Inferior parietal cortex (tissue), 1 donor: Measurements from ENCODE around the gene CPA1.

ENCODE experiments used
- DNase-seq: peaks from one replicate; pipeline ENCODE4 v3.0.0-alpha.2; 2016; ENCODE audit errors: extremely low spot score

Gene CPA1

DNA sequence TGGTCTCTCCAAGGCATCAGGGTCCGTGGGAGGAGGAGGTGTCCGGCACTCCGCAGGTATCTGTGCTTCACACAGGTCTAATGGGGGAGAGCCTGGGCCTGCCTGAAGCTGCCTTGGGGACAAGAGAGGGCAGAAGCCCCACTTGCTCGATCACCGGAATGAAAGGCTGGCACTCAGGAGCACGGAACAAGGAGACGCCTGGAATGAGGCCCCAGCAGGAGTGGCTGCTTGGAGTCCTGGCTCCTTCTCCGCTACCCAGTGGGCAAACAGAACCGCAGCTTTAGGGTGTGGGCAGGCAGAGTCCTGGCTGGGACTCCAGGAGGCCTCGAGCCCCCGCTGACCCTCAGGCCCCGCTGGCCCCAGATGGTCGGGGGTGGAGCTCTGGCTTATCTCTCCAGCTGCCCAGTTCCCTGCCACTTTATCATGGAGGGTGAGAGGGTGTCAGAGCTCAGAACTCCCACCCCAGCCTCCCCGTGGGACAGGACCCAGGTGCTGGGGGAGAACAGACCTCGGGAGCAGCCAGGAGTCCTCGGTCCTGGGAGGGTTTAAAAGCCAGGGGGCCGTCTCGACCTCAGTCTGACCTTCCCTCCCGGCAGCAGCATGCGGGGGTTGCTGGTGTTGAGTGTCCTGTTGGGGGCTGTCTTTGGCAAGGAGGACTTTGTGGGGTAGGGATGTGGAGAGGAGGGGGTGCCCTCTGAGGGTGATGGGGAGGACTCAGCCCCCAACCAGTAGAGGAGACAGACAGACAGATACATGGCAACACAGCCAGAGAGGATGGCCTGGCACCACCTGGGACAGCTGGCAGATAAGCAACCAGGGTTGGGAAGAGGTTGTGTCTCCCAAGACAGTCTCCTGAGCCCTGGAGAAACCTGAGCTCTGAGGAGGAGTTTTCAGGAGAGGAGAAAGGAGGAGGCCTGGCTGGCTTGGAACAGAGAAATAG is at the start of gene CPA1:
CPA1 (plus strand) TSS at position 574 of the 940 bp plus-strand sequence; CDS start at position 601, 27 bp downstream.
- DNase-seq: no peak

DNA sequence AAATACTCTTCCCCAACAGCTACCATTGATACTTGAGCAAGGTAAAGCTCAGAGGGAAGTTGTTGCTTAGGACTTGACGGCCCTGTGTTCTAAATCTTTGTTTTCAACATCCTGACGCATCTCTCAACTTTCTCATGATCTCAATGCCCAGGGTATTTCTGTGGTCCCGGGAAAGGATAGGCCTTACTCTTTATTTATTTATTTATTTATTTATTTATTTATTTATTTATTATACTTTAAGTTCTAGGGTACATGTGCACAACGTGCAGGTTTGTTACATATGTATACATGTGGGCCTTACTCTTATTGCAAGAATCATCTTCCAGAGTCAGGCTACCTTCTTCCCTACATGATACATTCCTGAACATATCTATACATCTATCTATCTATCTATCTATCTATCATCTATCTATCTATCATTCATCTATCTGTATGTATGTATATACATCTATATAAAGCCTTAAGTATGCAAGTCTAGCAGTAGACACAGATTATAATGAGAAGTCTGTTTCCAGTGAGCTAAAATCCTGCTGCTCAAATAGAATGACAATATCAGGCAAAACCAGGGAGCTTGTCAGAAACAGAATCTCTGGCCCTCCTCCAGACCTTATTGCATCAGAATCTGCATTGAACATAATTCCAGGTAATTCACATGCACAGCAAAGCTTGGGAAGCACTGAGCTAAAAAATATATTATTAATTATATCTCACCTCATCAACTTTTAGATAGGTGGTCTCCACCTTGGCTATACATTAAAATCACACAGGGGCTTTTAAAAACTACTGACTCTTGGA is 47.8 kb upstream of the CPA1 start:
- DNase-seq: no peak

DNA sequence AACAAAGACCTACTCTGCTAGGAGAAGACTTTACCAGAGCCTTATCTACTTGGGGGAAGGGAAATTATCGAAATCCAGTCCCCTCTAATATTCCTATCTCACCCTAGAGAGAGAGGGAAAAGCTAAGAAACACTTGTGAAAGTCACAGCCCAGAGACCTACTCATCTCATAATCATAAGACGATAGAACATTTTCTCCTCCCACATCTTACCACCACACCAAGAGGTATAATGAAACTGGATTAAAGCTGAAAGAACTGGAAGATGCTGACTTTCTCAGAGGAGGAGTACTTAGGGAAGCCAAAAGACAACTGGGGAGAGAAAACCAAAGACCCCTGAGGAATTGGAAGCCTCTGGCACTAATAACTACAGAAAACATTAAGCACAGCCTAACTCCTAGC is 46.5 kb upstream of the CPA1 start:
- no peak for DNase-seq

- DNase-seq: no peak
Observed at GRCh38 chr7:130334274-130334673, 46.0 kb upstream of the CPA1 start.

DNA sequence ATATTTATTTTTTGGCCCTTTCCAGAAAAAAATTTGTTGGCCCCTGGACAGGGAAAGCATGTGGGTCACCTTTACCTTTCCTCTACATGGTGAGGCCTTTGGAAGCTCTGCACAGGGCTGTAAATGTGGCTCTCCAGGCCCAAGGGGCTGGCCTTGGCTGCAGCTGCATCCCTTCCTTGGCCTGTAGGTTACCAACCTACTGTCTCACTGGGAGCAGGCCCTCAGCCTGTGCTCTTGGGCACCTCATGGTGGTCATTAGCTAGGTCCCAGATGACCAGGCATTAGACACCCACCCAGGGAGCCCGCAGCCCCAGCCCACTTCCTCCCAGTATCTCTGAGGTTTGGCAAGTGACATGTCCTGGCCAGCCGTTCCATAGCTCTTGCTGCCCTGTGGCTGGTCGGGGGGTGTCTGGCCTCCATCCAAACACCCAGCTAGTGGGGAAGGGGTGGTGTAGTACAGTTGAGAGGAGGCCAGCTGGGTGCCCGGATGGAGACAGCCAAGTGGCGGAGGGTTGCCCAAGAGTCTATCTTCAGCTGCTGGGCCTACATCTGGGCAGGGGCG is 42.8 kb upstream of the CPA1 start:
- DNase-seq: no peak

- DNase-seq: no peak
Observed at GRCh38 chr7:130338233-130338632, 42.1 kb upstream of the CPA1 start.

DNA sequence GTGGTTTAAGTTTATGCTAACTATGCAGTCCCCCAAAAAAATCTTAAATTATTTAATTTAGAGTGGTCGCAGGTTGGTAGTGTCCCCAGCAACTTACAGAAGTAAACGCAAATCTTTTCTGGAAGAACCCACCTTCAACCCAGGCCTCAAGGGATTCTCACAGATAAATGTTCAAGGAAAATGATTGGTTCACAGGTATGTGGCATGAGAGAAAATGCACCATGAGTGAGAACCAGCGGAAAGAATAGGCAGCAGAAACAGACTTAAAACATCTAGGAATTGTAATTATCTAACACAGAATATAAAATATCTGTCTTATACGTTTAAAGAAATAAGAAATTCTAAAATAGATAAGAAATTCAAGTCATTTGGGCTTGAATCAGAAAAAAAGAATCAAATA is 38.4 kb upstream of the CPA1 start:
- no peak for DNase-seq

- DNase-seq: no peak
Observed at GRCh38 chr7:130342701-130343380, 37.5 kb upstream of the CPA1 start.

DNA sequence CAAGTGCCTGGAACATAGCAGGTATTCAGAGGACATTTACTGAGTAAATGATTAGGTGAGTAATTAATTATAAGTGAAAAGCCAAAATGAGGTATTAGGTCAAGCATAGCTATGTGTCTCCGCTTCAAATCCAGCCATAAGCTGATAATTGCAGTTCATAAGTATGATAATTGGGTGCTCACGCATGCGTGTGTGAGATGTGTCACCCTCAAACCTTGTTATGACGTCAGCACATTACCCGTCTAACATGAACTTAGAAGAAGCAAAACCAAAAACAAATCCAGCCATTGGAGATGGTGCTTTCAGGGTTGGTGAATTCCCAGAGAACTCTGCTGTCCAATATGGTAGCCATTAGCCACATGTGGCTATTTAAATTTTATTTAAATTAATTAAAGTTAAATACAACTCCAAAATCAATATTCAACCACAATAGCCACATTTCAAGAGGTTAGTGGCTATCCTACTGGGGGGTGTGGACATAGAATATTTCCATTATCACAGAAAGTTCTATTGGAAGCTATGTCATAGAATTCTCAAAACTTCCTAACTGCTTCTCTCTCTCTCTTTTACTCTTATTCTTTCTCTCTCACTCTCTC is 35.9 kb upstream of the CPA1 start, which contains the start of gene CPA5:
CPA5 (plus strand) TSS at position 546 of the 596 bp plus-strand sequence. CDS start 1,670 bp downstream, outside the sequence.
- no peak for DNase-seq

DNA sequence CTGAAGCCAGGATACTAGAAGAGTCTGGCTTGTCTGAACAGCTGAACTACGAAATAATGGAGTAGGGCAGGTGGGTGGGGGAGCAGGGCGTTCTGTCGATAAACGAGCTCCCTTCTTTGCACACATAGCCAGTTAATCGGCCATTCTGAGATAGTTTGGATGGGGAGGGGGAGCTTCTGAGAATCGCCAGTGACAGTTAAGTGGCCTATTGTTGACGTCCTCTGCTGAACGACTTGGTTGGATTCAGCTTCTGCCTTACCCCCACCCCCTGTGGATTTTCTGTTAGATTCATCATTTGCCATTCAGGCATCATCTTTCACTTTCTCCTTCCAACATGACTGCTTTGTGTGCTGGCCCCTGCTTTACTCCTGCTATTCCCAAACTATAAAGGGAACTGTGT is 35.2 kb upstream of the CPA1 start:
- no peak for DNase-seq

DNA sequence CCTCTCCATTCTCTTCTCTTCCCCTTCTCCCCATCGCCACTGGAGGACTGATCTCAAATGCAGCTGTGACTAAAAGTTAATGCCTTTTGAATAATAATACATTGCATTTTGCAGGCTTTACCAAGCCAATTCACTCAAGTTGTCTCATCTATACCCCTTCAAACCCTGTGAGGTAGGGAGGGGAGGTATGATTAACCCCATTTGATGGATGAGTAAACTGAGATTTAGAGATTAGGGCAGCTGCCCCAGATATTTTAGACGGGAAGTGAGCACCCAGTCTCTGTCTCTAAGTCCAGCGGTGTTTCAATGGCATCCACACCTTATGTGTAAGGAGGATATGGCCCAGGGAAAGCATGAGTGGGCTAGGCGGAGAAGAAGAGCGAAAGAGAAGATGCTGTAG is 34.6 kb upstream of the CPA1 start:
- no peak for DNase-seq

DNA sequence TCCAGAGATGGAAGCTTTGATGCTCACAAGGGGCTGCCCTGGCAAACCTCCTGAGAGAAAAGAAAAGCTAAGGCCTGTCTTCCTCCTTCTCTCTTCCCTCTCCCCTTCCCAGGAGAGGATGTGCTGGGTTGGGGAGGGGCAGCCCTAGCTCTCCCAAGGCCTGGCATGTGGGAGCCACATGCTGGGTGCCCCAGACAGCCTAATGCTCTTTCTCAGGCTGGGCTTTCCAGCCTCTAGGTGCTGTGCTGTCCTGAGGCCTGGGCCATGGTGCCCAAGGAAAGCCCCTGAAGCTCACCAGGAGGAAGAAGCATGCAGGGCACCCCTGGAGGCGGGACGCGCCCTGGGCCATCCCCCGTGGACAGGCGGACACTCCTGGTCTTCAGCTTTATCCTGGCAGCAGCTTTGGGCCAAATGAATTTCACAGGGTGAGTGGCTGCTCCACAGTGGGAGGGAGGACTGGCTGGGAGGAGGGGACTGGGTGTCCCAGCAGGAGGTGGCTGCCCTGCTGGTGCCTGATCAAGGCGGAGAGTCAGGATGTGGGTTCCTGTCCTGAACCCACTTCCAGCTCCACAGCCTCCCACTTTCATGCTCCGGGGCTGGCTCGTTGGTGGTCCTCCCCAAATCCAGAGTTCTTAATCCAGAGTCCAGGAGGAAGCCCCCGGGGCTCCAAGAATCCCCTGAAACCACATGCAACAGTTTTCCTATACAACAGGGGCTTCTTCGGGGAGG is 34.0 kb upstream of the CPA1 start:
- no peak for DNase-seq

DNA sequence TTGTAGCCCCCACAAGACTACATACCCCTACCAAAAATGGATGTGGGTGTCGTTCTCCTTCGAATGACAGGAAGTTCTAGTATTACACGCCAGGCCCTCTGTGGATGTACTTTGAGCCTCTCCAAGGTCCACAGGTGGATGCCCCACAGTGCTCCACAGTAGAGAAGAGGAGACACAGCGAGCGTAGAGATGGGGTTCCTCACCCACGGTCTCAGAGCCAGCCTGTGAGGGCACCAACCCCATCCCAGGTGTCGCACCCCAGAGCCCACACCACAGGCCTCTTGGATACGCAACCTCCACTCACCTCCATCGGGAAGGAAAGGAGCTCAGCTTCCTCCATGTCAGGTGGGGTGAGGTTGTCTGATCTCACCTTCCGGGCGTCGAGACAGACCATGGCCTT is 33.4 kb upstream of the CPA1 start:
- DNase-seq: no peak

- DNase-seq: no peak
Observed at GRCh38 chr7:130349911-130350782, 30.1 kb upstream of the CPA1 start.

DNA sequence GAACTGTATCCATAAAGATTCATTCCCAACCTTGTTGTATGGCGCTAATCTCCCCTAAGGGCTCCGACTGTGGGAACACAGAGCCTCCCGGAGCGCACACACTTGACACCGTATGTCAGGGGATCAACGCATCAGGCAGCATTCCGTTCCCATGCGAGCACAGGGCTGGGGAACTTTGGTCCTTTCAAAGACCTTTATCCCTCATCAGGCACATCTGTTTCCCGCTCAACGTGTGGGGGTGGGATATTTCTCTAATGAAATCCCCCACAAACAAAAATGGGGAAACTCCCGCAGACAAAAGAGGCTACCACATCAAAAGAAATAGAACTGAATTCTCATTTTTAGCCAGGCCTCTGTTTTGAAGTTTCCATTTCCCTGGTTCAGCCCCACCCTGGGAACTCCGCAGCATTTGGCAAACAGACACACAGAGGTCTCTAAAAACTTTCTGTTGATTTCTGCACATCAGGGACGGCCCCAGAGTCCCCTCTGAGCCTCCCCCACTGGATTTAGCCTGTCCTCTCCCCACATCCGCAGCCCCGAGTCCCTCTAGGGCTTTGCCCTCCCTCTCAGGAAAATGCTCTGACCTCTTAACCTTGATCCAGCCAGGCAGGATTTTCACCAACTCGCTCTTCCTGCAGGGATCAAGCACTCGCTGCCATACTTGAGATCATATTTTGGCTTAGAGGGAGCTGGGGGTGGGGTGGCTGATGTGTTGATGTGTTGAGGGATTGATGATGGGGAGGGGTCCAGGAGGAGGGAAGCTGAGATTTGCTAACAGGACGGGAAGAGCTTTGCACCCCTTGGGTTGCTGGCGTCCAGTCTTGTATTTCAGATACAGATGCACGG is 29.1 kb upstream of the CPA1 start:
- DNase-seq: no peak

- DNase-seq: no peak
Observed at GRCh38 chr7:130351791-130352090, 28.6 kb upstream of the CPA1 start.

DNA sequence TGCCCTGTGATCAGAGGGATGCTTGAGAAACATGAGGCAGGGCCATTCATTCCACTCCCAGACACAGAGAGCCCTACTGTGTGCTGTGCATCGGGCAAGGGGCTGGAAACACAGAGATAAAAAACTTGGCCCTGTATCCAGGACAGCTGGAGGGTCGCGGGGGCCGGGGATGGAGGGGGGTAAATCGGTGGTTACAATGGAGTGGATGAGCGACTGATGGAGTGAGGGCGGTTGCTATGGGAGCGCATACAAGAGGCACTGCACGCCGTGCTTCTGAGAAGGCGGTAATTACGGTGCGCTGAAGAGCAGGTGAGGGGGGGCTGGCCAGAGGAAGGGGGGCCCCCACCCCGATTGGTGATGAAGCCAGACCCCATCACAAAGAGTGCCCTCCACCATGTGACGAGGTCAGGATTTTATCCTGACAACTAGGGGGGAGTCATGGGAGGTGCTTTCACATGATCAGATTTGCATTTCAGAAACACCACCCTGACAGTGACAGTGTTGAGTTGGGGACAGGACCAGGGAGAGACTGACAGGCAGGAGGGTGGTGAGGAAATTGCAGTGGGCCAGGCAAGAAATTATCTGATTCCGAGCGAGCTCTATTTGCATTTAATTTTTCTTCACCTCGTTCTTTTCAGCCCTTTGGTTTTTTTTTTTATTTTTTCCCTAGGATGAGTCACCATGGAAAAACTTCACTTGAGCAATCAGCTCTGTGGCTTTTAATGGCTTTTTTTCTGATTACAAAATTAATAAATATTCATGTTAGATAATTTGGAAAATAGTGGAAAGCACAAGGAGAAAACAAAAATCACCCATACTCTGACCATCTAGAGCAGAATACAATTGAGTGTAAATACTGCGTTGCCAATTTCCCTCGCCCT is 27.9 kb upstream of the CPA1 start:
- peak; percentile 20 for DNase-seq

- DNase-seq: no peak
Observed at GRCh38 chr7:130353196-130353595, 27.1 kb upstream of the CPA1 start.
